Measurements from ENCODE around the gene UBALD2.
"Not testable (repeated sequence)": the region's sequence is repeated elsewhere in the genome, so short reads cannot be mapped to it uniquely, and the experiment has no call there.

UBALD2 gene

DNA sequence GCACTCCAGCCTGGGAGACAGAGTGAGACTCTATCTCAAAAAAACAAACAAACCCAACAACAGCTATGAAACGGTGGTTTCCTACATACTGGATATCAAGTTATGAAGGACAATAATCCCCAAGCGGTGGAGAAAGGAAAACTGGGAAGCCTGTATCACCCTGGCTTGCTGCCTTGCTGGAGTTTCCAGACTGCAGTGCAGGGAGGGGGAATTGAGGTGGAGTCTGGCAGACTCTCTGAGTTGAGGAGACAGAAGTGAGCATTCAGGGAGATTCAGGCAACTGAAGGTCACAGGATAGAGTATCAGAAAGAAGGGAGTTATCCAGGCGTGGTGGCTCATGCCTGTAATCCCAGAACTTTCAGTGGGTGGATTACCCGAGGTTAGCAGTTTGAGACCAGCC lies 31.0 kb downstream of the UBALD2 start:
- H3K4me3 ChIP-seq (ENCODE audit: low read depth, low read length): no peak overlapping the region
- no peak for DNase-seq (ENCODE audit: low read depth)
- in situ Hi-C loops (cut with HindIII; ENCODE audit: low sequenced_read_pairs): no loop called here
- TF ChIP-seq, protein P1, sequence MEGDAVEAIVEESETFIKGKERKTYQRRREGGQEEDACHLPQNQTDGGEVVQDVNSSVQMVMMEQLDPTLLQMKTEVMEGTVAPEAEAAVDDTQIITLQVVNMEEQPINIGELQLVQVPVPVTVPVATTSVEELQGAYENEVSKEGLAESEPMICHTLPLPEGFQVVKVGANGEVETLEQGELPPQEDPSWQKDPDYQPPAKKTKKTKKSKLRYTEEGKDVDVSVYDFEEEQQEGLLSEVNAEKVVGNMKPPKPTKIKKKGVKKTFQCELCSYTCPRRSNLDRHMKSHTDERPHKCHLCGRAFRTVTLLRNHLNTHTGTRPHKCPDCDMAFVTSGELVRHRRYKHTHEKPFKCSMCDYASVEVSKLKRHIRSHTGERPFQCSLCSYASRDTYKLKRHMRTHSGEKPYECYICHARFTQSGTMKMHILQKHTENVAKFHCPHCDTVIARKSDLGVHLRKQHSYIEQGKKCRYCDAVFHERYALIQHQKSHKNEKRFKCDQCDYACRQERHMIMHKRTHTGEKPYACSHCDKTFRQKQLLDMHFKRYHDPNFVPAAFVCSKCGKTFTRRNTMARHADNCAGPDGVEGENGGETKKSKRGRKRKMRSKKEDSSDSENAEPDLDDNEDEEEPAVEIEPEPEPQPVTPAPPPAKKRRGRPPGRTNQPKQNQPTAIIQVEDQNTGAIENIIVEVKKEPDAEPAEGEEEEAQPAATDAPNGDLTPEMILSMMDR (IDR thresholded peaks at IDR 0.05; ENCODE audit: low read depth, low read length, missing control alignments): no peak

DNA sequence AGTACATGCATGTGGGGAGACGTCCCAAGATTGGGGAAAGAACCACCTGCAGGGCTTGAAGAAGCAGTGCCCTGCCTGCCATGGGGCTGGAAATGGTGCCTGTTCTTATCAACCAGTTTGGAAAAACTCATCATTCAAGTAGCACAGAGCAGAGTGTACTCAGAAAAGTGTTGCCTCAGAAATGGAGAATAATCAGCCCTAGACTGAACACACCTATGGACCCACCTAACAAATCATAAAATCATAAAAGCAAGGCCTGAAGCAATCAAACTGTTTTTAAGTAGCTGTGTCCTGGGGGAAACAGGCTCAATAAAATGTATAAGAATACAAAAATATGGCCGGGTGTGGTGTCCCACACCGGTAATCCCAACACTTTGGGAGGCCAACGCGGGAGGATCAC lies 31.7 kb downstream of the UBALD2 start:
- H3K4me3 ChIP-seq (ENCODE audit: low read depth, low read length): no peak overlapping the region
- TF ChIP-seq, protein P1 (IDR thresholded peaks at IDR 0.05; ENCODE audit: low read depth, low read length, missing control alignments): no peak
- in situ Hi-C loops (cut with HindIII; ENCODE audit: low sequenced_read_pairs): no loop called here
- DNase-seq (ENCODE audit: low read depth): no peak

- TF ChIP-seq, protein P1 (IDR thresholded peaks at IDR 0.05; ENCODE audit: low read depth, low read length, missing control alignments): no peak
- no peak overlapping the region for H3K4me3 ChIP-seq (ENCODE audit: low read depth, low read length)
- DNase-seq (ENCODE audit: low read depth): no peak
- in situ Hi-C loops (cut with HindIII; ENCODE audit: low sequenced_read_pairs): no loop called here
These were observed 32.3 kb downstream of the UBALD2 start for GRCh38 chr17:76297436-76297835.

DNA sequence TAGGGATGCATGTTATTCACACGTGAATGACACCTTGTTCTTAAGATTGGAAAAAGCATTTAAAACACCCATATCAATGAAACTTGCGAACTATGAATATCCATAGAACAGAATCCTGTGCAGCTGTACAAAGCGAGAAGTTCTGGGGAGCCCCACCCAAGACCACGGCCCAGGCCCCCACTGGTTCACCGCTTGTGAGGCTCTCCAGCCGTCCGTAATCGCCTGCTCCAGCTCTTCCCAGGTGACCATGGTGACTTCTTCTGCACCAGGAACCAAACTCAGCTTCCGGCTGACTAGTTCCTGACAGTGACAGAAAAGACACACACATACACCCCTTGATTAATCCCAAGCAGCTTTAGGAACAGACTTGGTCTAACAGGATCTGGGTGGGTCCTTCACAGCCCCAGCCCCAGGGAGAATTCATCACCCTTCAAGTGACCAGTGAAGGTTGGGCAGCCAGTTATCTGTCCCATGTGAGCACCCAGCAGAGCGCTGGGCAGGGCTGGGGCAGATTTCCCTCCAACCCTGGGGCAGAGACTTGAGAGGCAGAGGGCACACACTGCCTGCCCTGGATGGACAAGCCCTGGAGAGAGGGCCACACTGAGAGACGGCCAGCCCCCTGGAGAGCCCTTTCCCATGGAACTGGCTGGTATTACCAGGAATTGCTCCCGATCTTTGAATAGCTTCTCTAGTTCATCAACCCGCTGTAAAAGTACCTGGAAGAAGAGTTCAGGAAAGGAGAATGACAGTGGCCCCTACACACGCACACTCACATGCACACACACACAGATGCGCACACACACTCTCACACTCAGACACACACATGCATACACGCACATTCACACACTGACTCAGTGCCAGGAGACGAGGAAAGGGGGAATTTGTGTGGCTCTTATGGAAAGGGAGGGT lies 39.3 kb downstream of the UBALD2 start:
- TF ChIP-seq, protein P1 (IDR thresholded peaks at IDR 0.05; ENCODE audit: low read depth, low read length, missing control alignments): no peak
- H3K4me3 ChIP-seq (ENCODE audit: low read depth, low read length): no peak overlapping the region
- no peak for DNase-seq (ENCODE audit: low read depth)
- in situ Hi-C loops (cut with HindIII; ENCODE audit: low sequenced_read_pairs): no loop called here

DNA sequence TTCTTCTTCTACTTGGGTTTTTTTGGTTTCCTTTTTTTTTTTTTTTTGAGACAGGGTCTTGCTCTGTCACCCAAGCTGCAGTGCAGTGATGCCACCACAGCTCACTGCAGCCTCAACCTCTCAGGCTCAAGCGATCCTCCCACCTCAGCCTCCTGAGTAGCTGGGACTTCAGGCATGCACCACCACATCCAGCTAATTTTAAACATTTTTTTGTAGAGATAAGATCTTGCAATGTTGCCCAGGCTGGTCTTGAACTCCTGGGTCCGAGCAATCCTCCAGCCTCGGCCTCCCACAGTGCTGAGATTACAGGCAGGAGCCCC lies 39.9 kb downstream of the UBALD2 start:
- H3K4me3 ChIP-seq (ENCODE audit: low read depth, low read length); DNase-seq (ENCODE audit: low read depth); in situ Hi-C loops (cut with HindIII; ENCODE audit: low sequenced_read_pairs): not testable (repeated sequence)

DNA sequence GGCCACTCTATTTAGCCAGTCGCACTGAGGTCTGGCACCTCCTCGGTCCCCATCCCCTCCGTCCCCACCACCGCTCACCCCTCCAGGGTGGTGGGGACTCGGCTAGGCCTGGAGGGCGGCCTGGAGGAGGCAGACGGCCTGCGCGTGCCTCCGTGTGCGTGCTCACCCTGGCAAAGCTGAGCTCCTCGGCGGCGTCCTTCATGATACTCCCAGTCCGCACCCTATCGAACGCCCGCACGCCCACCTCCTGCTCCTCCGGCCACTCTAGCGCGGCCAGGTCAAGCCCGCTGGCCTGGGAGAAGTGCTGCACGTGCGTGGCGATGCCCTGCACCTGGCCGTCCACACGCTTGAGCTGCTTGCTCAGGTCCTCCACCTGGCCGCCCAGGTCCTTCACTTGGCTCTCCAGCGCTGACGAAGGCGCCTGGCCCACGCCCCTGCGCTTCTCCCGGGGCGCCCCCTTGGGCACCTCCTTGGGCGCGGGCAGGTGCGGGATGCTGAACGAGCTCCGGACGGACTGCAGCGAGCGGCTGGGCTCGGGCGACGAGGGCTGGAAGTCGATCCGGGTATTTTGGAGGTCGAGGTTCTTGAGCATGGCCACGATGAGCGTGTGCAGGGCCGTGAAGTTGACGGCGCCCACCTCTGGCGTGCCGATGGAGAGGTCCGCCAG lies 42.3 kb downstream of the UBALD2 start:
- TF ChIP-seq, protein P1 (IDR thresholded peaks at IDR 0.05; ENCODE audit: low read depth, low read length, missing control alignments): no peak
- DNase-seq (ENCODE audit: low read depth): no peak
- H3K4me3 ChIP-seq (ENCODE audit: low read depth, low read length): no peak overlapping the region
- in situ Hi-C loops (cut with HindIII; ENCODE audit: low sequenced_read_pairs): no loop called here

- TF ChIP-seq, protein P1 (IDR thresholded peaks at IDR 0.05; ENCODE audit: low read depth, low read length, missing control alignments): no peak
- no peak for DNase-seq (ENCODE audit: low read depth)
- no peak within 1 kb of the TSS for H3K4me3 ChIP-seq (ENCODE audit: low read depth, low read length)
- in situ Hi-C loops (cut with HindIII; ENCODE audit: low sequenced_read_pairs): no loop called here
These were observed 42.8 kb downstream of the UBALD2 start, which contains the start of gene QRICH2 for GRCh38 chr17:76307966-76308338. Gene QRICH2 (minus strand): TSS chr17:76308276. CDS start chr17:76307998, 278 bp downstream.

Measured in astrocyte of the cerebellum (primary cell).